ENCODE measurements around the gene PLVAP.

GRCh38 chr19:17415121-17415520 is 38.0 kb upstream of the PLVAP start:
- TF ChIP-seq CTCF (IDR thresholded peaks at IDR 0.05) (no peak), POLR2A (IDR thresholded peaks at IDR 0.05) (no peak)

Data from lower leg skin (tissue), 3 donors.